OCI-LY3 (cell line): Measurements from ENCODE around the gene KLHL33.
A peak's percentile ranks its signal among the peaks of the same experiment; 100 is the strongest.

ENCODE experiments used
- H2AFZ ChIP-seq: fragments of 200-600, 300-600 bp; shearing (Covaris generic); 2 replicates; pipeline ENCODE4 v1.6.0; 2014; ENCODE audit warnings: antibody characterized with exemption, low read depth, low read length
- H3K27ac ChIP-seq: fragments of 200-600, 300-600 bp; sonication (generic); 2 replicates; pipeline ENCODE4 v1.5.1; 2014; ENCODE audit warnings: mild to moderate bottlenecking, low read length, moderate library complexity, mixed read lengths
- H3K27me3 ChIP-seq: fragments of 200-600, 300-600 bp; sonication (generic); 2 replicates; pipeline ENCODE4 v1.6.1; 2014; ENCODE audit warnings: low read depth, low read length, mixed read lengths
- H3K36me3 ChIP-seq: fragments of 200-600, 300-600 bp; sonication (generic); replicated peaks from 2 replicates; pipeline ENCODE3; 2014; ENCODE audit warnings: low read depth, low read length, mixed read lengths
- H3K4me1 ChIP-seq: fragments of 300-600, 200-600 bp; sonication (generic); 2 replicates; pipeline ENCODE4 v1.6.1; 2014; ENCODE audit warnings: low read length, mixed read lengths
- H3K4me2 ChIP-seq: fragments of 200-600, 300-600 bp; sonication (generic); 2 replicates; pipeline ENCODE4 v1.6.1; 2014; ENCODE audit warnings: low read length, mixed read lengths
- H3K4me3 ChIP-seq: fragments of 300-600, 200-600 bp; sonication (generic); 2 replicates; pipeline ENCODE4 v1.5.1; 2014; ENCODE audit warnings: antibody characterized with exemption, mild to moderate bottlenecking, low read length, moderate library complexity
- H3K79me2 ChIP-seq: fragments of 300-600, 200-600 bp; shearing (Covaris generic); 2 replicates; pipeline ENCODE4 v1.6.1; 2014; ENCODE audit warnings: mild to moderate bottlenecking, low read length, mixed read lengths
- H3K9ac ChIP-seq: fragments of 300-600, 200-600 bp; shearing (Covaris generic); 2 replicates; pipeline ENCODE4 v1.6.0; 2014; ENCODE audit warnings: mild to moderate bottlenecking, low read length, moderate library complexity
- H3K9me3 ChIP-seq: fragments of 200-600, 300-600 bp; shearing (Covaris generic); 2 replicates; pipeline ENCODE4 v1.6.1; 2014; ENCODE audit warnings: low read length, mixed read lengths; ENCODE audit not compliant: insufficient read depth
- H4K20me1 ChIP-seq: fragments of 200-600, 300-600 bp; sonication (generic); 2 replicates; pipeline ENCODE4 v1.6.1; 2016; ENCODE audit warnings: low read length, mixed read lengths; ENCODE audit not compliant: insufficient read depth
- CTCF ChIP-seq: fragments of 200-600, 300-600 bp; sonication (generic); IDR thresholded peaks from 2 replicates; pipeline ENCODE4 v1.5.1; 2014; ENCODE audit warnings: antibody characterized with exemption, low read length, low read depth
- EZH2phosphoT487 ChIP-seq: fragments of 200-600 bp; shearing (Covaris generic); IDR thresholded peaks from 2 replicates; pipeline ENCODE4 v1.6.1; 2018; ENCODE audit warnings: antibody characterized with exemption, mixed run types, low read depth

KLHL33 gene

GRCh38 chr14:20428802-20429201, 7.2 kb downstream of the KLHL33 start:
- peak overlapping the region; percentile 83; the same call in 1 of the 2 replicates for H3K9ac ChIP-seq
- no peaks in the 10 kb centered on the region for H3K27me3 ChIP-seq
- H3K36me3 ChIP-seq, result no peaks in the 10 kb centered on the region
- TF ChIP-seq CTCF, result no peak
- no peak for TF ChIP-seq EZH2phosphoT487
- H4K20me1 ChIP-seq, result no peaks in the 10 kb centered on the region
- H2AFZ ChIP-seq, result no peak overlapping the region; the same call in 1 of the 2 replicates
- peak overlapping the region; percentile 94 for H3K27ac ChIP-seq
- H3K79me2 ChIP-seq, result no peaks in the 10 kb centered on the region
- 0 out of 2 replicates have a peak overlapping the region, but pooled peaks have one; percentile 42 for H3K4me3 ChIP-seq
- peaks cover 49% of the 10 kb centered on the region for H3K4me1 ChIP-seq
- H3K9me3 ChIP-seq, result no peaks in the 10 kb centered on the region
- peak overlapping the region; percentile 68 for H3K4me2 ChIP-seq

- Histone ChIP-seq H3K27me3 (no peaks in the 10 kb centered on the region), H3K36me3 (no peaks in the 10 kb centered on the region), H2AFZ (no peak overlapping the region), H3K9ac (peak overlapping the region; percentile 83), H3K4me2 (peak overlapping the region; percentile 68), H3K27ac (peak overlapping the region; percentile 94), H3K4me3 (peak overlapping the region; percentile 42), H4K20me1 (no peaks in the 10 kb centered on the region), H3K9me3 (no peaks in the 10 kb centered on the region), H3K4me1 (peaks cover 49% of the 10 kb centered on the region), H3K79me2 (no peaks in the 10 kb centered on the region)
- TF ChIP-seq EZH2phosphoT487, result no peak
- no peak for TF ChIP-seq CTCF
Measured at GRCh38 chr14:20428010-20428365, 8.0 kb downstream of the KLHL33 start.

GRCh38 chr14:20427231-20428009, 8.5 kb downstream of the KLHL33 start:
- Histone ChIP-seq H3K27ac (peak overlapping the region; percentile 94), H2AFZ (no peak overlapping the region)

GRCh38 chr14:20424851-20425250, 11.1 kb downstream of the KLHL33 start:
- no peaks in the 10 kb centered on the region for H3K9me3 ChIP-seq
- H3K4me2 ChIP-seq, result peak overlapping the region; percentile 32
- H3K4me1 ChIP-seq, result peaks cover 43% of the 10 kb centered on the region
- no peak overlapping the region for H3K4me3 ChIP-seq
- H3K27me3 ChIP-seq, result no peaks in the 10 kb centered on the region
- no peak overlapping the region; the same call in 1 of the 2 replicates for H3K9ac ChIP-seq
- H4K20me1 ChIP-seq, result no peaks in the 10 kb centered on the region
- H3K79me2 ChIP-seq, result no peaks in the 10 kb centered on the region
- no peaks in the 10 kb centered on the region for H3K36me3 ChIP-seq
- H3K27ac ChIP-seq, result peak overlapping the region; percentile 18; the same call in 1 of the 2 replicates
- H2AFZ ChIP-seq, result 0 out of 2 replicates have a peak overlapping the region, but pooled peaks have one; percentile 4
- no peak for TF ChIP-seq CTCF

More at GRCh38 chr14:20427231-20428009, 8.5 kb downstream of the KLHL33 start:
- Histone ChIP-seq H3K36me3 (no peaks in the 10 kb centered on the region), H3K4me3 (peak overlapping the region; percentile 66), H3K9me3 (no peaks in the 10 kb centered on the region), H3K4me1 (peaks cover 49% of the 10 kb centered on the region), H3K27me3 (no peaks in the 10 kb centered on the region), H3K79me2 (no peaks in the 10 kb centered on the region), H4K20me1 (no peaks in the 10 kb centered on the region), H3K4me2 (peak overlapping the region; percentile 91), H3K9ac (peak overlapping the region; percentile 83)
- no peak for TF ChIP-seq EZH2phosphoT487
